ENCODE results near the gene STK38L.

DNA sequence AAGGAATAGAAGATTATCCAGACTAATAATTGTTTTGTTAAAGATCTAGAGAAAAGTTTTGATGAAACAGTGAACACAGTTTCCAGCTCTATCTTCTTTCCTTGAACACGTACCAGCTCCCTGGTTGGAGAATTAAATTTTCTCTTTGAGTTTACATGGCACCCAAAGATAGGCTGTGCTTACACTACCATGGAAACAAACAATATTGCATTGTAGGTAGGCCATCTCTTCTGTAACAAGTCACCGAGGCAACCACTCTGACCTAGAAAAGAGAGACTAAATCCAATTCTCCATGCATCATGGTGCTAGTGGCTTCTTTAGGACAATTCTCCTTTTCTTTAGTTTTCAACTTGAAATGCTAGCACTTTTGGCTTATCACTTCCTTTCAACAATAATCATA lies 98.5 kb downstream of the STK38L start:
- TF ChIP-seq CTCF (tag by site-specific recombination; IDR thresholded peaks at IDR 0.05): no peak
- TF ChIP-seq PBX3 (CRISPR knock-in tag; IDR thresholded peaks at IDR 0.05): no peak
- TF ChIP-seq, protein P1, sequence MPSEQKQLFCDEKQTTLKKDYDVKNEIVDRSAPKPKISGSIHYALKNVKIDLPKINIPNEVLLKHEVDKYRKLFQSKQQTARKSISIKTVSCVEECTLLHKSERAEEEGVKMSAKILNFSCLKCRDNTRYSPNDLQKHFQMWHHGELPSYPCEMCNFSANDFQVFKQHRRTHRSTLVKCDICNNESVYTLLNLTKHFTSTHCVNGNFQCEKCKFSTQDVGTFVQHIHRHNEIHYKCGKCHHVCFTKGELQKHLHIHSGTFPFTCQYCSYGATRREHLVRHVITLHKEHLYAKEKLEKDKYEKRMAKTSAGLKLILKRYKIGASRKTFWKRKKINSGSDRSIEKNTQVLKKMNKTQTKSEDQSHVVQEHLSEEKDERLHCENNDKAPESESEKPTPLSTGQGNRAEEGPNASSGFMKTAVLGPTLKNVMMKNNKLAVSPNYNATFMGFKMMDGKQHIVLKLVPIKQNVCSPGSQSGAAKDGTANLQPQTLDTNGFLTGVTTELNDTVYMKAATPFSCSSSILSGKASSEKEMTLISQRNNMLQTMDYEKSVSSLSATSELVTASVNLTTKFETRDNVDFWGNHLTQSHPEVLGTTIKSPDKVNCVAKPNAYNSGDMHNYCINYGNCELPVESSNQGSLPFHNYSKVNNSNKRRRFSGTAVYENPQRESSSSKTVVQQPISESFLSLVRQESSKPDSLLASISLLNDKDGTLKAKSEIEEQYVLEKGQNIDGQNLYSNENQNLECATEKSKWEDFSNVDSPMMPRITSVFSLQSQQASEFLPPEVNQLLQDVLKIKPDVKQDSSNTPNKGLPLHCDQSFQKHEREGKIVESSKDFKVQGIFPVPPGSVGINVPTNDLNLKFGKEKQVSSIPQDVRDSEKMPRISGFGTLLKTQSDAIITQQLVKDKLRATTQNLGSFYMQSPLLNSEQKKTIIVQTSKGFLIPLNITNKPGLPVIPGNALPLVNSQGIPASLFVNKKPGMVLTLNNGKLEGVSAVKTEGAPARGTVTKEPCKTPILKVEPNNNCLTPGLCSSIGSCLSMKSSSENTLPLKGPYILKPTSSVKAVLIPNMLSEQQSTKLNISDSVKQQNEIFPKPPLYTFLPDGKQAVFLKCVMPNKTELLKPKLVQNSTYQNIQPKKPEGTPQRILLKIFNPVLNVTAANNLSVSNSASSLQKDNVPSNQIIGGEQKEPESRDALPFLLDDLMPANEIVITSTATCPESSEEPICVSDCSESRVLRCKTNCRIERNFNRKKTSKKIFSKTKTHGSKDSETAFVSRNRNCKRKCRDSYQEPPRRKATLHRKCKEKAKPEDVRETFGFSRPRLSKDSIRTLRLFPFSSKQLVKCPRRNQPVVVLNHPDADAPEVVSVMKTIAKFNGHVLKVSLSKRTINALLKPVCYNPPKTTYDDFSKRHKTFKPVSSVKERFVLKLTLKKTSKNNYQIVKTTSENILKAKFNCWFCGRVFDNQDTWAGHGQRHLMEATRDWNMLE (tag by site-specific recombination; conservative IDR thresholded peaks at IDR 0.05; ENCODE audit: low read depth): no peak
- TF ChIP-seq, protein P2, sequence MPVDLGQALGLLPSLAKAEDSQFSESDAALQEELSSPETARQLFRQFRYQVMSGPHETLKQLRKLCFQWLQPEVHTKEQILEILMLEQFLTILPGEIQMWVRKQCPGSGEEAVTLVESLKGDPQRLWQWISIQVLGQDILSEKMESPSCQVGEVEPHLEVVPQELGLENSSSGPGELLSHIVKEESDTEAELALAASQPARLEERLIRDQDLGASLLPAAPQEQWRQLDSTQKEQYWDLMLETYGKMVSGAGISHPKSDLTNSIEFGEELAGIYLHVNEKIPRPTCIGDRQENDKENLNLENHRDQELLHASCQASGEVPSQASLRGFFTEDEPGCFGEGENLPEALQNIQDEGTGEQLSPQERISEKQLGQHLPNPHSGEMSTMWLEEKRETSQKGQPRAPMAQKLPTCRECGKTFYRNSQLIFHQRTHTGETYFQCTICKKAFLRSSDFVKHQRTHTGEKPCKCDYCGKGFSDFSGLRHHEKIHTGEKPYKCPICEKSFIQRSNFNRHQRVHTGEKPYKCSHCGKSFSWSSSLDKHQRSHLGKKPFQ (tag by site-specific recombination; IDR thresholded peaks at IDR 0.05): no peak
- TF ChIP-seq, protein P3, sequence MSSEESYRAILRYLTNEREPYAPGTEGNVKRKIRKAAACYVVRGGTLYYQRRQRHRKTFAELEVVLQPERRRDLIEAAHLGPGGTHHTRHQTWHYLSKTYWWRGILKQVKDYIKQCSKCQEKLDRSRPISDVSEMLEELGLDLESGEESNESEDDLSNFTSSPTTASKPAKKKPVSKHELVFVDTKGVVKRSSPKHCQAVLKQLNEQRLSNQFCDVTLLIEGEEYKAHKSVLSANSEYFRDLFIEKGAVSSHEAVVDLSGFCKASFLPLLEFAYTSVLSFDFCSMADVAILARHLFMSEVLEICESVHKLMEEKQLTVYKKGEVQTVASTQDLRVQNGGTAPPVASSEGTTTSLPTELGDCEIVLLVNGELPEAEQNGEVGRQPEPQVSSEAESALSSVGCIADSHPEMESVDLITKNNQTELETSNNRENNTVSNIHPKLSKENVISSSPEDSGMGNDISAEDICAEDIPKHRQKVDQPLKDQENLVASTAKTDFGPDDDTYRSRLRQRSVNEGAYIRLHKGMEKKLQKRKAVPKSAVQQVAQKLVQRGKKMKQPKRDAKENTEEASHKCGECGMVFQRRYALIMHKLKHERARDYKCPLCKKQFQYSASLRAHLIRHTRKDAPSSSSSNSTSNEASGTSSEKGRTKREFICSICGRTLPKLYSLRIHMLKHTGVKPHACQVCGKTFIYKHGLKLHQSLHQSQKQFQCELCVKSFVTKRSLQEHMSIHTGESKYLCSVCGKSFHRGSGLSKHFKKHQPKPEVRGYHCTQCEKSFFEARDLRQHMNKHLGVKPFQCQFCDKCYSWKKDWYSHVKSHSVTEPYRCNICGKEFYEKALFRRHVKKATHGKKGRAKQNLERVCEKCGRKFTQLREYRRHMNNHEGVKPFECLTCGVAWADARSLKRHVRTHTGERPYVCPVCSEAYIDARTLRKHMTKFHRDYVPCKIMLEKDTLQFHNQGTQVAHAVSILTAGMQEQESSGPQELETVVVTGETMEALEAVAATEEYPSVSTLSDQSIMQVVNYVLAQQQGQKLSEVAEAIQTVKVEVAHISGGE (tag by site-specific recombination; conservative IDR thresholded peaks at IDR 0.05; ENCODE audit: low read depth): no peak
- no peak for TF ChIP-seq ZNF362 (tag by site-specific recombination; IDR thresholded peaks at IDR 0.05)
- TF ChIP-seq ZNF623 (tag by site-specific recombination; IDR thresholded peaks at IDR 0.05): no peak
- TF ChIP-seq BCL11A (tag by site-specific recombination; IDR thresholded peaks at IDR 0.05; ENCODE audit: low read depth): no peak
- no peak for TF ChIP-seq ZSCAN30 (tag by site-specific recombination; IDR thresholded peaks at IDR 0.05)
- TF ChIP-seq YY1 (tag by site-specific recombination; IDR thresholded peaks at IDR 0.05): no peak
- TF ChIP-seq, protein P4, sequence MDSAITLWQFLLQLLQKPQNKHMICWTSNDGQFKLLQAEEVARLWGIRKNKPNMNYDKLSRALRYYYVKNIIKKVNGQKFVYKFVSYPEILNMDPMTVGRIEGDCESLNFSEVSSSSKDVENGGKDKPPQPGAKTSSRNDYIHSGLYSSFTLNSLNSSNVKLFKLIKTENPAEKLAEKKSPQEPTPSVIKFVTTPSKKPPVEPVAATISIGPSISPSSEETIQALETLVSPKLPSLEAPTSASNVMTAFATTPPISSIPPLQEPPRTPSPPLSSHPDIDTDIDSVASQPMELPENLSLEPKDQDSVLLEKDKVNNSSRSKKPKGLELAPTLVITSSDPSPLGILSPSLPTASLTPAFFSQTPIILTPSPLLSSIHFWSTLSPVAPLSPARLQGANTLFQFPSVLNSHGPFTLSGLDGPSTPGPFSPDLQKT (IDR thresholded peaks at IDR 0.05; ENCODE audit: borderline replicate concordance, low read depth, low read length): no peak
- TF ChIP-seq ZNF19 (tag by site-specific recombination; IDR thresholded peaks at IDR 0.05; ENCODE audit: low read depth): no peak
- no peak for TF ChIP-seq ZNF785 (tag by site-specific recombination; IDR thresholded peaks at IDR 0.05)
